HG03280 (cell line): ENCODE results near the gene ANKRD44.

ENCODE experiments used
- ATAC-seq: cut with Tn5 transposase; IDR thresholded peaks from one replicate; pipeline ENCODE4 v1.9.1; 2021; ENCODE audit warnings: mild to moderate bottlenecking, moderate library complexity; ENCODE audit not compliant: unreplicated experiment

Gene ANKRD44

GRCh38 chr2:197185676-197186075 is 124.9 kb downstream of the ANKRD44 start:
- ATAC-seq: no peak

DNA sequence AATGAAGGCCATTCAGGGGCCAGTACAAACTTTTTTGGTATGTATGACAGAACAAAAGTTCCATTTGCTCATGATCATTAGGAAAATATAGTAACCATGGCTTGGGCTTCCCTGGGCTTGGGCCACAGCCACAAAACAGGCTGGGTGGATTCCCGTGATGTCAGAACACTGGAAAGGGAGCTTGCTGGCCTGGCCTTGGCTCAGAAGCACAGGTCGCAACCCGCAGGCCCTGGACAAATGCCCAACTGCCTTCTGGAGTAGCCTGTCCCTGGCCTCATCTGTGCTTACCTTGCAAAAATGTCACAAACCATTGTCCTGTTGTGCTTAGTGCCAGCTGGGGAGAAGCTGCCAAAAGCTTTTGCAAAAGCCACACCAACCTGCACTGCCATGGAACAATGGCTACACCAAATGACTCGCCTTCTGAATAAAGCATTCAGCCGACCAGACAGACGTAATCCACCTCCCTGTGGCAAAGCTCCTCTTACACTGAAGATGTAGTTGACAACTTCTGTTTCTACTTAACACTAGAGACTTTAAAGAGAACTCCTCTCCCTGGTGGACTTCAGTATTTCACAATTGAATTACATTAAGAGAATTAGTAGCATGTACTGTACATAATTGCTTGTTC is 125.5 kb downstream of the ANKRD44 start:
- ATAC-seq: no peak

GRCh38 chr2:197183355-197183754 is 127.2 kb downstream of the ANKRD44 start:
- ATAC-seq: no peak

- ATAC-seq: no peak
Measured at GRCh38 chr2:197182668-197183067, 127.9 kb downstream of the ANKRD44 start.

- ATAC-seq: no peak
Measured at GRCh38 chr2:197181491-197181890, 129.1 kb downstream of the ANKRD44 start.

DNA sequence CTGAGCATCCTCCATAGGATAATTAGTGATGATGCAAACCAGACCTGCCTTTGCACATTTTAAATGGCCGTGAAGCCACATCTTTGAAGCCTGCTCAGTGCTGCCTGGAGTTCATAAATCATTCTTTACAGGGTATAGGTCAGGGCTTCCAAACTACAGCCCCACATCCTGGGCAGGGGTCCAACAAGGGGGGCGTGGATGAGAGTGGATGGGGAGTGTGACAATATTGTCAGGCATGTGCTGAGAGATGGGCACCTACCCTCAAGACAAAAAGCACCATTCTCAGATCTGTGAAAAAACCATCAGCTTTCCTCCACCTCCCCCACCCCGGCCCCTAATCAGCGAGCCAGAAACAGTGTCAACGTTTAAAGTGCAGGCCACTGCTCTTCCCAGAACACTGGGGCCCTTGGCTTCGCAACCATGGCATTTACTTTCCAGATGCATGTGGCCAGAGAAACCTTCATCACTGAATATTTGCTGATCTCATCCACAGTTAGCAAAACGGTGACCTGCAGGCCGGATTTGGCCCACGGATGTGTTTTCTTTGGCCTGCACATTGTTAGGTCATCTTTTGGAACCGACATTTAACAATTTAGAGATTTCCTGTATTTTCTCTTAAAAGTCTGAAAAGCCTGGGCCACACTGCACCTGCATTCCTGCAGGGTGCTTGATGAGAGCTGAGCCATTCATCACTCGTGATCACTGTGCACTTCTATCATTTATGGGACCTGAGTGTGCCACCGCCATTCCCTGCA is 130.7 kb downstream of the ANKRD44 start:
- ATAC-seq: no peak

DNA sequence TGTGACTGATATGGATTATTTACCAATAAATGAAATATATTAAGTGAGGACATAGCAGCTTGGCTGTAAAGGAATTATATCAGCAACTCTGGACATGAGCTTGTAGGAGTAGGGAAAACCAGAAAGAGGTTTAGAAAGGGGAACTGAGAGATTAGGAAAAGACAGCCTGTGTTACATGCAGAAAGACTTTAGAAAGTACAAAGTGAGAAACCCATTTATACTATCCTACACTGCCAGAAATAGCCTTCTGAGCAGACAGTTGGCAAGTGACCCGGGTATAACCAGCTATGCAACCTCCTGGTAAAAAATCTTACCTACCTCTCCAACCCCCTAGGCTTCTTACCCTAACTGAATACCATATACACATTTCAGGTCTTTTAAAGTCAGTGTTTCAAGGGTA is 134.1 kb downstream of the ANKRD44 start:
- no peak for ATAC-seq

DNA sequence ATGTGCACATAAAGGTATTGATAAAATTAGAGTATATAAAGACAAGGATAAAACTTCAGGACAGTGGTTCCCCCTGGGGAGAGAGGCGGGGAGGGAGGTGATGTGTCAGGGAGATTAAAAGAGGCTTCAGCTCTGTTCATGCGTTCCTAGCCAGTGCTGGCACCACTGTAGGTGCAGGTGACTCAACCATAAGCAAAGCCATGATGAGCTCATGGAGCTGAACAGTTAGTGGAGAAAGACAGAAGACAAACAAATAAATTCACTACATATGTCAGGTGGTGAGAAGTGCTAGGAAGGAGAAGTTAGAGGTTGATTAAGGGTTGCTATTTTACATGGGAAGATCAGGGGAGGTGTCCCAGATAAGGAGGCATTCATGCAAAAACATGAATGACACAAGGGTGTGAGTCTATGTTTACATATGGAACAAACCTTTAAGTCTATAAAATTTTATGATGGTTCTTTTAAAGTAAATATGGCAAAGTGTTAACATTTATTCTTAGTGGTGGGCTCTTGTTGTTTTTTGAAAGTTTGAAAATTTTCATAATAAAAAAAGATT is 136.0 kb downstream of the ANKRD44 start:
- no peak for ATAC-seq

DNA sequence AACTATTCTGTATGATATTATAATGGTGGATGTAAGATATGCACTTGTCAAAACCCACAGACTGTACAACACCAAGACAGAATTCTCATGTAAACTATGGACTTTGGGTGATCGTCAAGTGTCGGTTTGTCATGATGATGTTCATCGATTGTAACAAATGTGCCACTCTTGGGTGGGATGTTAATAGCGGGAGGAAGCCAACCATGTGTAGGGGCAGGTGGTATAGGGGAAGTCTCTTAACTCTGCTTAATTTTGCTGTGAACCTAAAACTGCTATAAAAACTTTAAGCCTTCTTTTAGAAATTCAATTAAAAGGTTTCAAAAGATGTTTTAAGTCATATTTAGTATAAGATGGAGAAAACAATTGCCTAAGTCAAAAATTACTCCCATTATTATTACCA is 139.0 kb downstream of the ANKRD44 start:
- ATAC-seq: no peak

GRCh38 chr2:197170208-197170607 is 140.4 kb downstream of the ANKRD44 start:
- ATAC-seq: no peak

- peak; percentile 86 for ATAC-seq
Measured at GRCh38 chr2:197168705-197169104, 141.9 kb downstream of the ANKRD44 start.

- ATAC-seq: no peak
Measured at GRCh38 chr2:197167608-197168314, 142.8 kb downstream of the ANKRD44 start.

GRCh38 chr2:197165020-197165419 is 145.6 kb downstream of the ANKRD44 start:
- ATAC-seq: no peak

DNA sequence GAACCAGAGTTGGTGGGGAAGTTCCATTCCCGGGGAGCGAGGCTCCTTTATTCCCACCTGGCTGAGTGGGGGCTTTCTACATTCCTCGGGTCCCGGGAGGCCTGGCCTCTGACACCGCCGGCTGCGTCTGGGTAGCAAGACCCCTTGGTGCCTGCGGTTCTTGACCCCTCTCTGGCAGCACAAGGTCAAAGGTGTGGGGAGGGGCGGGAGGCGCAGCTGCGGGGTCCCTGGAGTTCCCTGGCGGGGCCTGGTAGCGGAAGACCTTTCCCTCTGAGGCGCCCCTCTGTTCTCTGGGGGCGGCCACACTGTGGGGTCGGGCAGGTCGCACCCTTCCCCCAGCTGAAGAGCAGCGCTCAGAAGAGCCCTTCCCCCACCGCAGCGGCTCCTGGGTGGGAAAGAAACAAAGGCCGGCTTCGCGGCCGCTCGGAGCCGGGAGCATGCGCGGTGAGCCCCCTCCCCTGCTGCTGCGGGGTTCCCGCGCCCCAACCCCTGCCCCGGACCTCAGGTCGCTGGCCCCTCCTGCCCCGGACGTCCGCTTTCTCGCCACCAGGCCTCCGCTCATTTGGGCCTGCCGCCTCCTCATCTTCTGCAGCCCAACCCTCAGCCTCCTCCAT is 146.3 kb downstream of the ANKRD44 start:
- no peak for ATAC-seq

DNA sequence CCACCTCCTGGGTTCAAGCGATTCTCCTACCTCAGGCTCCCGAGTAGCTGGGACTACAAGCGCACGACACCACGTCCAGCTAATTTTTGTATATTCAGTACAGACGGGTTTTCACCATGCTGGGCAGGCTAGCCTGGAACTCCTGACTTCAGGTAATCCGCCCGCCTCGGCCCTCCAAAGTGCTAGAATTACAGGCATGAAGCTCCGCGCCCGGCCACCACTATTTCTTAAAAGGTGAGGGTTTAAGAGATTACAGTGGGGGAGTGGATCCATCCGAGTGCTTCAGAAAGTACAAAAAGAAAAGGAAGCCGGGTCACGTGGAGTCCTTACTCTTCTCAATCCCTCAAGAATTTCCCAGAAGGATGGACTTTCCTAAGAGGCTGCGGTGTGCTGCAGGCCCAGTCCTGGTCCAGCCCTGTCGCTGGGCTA is 146.9 kb downstream of the ANKRD44 start:
- no peak for ATAC-seq

DNA sequence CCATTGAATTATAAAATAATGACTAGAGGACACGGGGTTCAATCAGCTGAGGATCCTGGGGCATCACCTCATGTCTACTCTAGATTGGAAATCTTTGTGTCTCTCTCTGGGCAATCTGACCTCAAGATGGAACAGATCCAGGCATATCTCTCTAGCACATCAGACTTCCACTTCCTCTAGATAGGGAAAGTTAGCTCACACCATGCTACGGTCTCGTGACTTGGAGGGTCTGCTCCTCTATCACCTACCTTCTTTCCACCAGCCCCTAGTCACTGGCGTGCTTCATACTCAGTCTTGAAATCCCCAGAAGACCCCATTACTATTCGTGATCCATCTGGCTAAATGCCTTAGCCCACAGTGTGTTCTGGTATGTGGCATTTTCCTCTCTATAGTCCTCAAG is 148.8 kb downstream of the ANKRD44 start:
- no peak for ATAC-seq

GRCh38 chr2:197159661-197160211 is 150.8 kb downstream of the ANKRD44 start:
- peak; percentile 53 for ATAC-seq

DNA sequence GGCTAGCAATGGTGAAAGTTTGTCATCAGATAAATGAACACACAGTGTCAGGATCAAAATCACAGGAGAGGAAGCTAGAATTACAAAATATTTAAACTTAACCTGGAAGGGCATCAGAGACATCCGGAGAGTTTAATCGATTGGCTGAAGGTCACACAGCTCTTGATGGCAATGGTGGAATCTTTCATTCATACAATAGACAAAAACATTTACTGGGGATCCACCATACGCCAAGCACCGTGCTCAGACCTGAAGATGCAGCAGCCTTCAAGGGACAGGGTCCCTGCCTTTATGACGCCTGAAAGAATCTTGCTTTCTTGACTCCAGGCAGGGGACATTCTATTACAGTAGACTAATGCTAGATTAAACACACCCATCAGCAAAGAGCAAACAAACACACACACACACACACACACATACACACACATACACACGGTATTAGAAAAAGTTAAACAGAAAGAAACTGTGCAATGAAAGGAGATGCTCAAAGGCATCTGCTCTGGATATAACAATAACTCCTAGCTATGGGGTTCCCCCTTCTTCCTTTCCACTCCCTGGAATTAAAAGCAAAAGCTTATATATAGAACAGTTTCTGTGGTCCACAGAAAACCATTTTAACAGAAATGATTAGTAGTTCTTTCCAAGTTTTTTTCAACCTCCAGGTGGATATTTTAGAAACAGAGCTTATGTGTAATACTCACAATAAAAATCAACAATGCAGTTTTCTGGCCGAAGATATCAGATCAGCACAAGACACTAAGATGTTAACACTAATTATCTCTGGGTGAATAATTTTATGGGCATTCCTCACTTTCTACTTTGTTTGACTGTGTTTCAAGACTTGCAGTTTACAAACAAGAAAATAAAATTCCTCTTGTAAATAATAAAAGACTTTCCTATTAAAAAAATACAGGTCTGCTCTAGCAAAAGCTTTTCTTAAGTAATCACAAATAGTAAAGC is 151.7 kb downstream of the ANKRD44 start:
- ATAC-seq: no peak

GRCh38 chr2:197157879-197158537 is 152.6 kb downstream of the ANKRD44 start:
- ATAC-seq: no peak
